GM18951 (cell line): ENCODE results near the gene SMARCA5.

Experiments
- POLR2A ChIP-seq: IDR thresholded peaks from 4 replicates; pipeline ENCODE4 v1.6.1; 2011; ENCODE audit warnings: mild to moderate bottlenecking; ENCODE audit not compliant: insufficient read length, insufficient read depth; ENCODE audit errors: extremely low read depth
- in situ Hi-C: fragments of 300-500 bp; cut with MboI; formaldehyde crosslinking; loops from one replicate; pipeline ENCODE4 v1.12.0; 2022; ENCODE audit warnings: low sequenced_read_pairs, mixed read lengths, inconsistent platforms; ENCODE audit not compliant: unreplicated experiment

SMARCA5 gene

GRCh38 chr4:143513314-143514168 lies at the start of gene SMARCA5:
TSS of gene SMARCA5 (plus strand) at chr4:143513702. CDS start at chr4:143513925, 223 bp downstream.
- TF ChIP-seq POLR2A, result peak; percentile 83
- in situ Hi-C loops, result no loop called here

GRCh38 chr4:143473334-143474126 lies 40.0 kb upstream of the SMARCA5 start:
- in situ Hi-C loops, result loop anchor here (10.0 kb wide), 1 partner anchor 89 kb away; no protein-coding TSS in a partner anchor
- TF ChIP-seq POLR2A, result no peak

DNA sequence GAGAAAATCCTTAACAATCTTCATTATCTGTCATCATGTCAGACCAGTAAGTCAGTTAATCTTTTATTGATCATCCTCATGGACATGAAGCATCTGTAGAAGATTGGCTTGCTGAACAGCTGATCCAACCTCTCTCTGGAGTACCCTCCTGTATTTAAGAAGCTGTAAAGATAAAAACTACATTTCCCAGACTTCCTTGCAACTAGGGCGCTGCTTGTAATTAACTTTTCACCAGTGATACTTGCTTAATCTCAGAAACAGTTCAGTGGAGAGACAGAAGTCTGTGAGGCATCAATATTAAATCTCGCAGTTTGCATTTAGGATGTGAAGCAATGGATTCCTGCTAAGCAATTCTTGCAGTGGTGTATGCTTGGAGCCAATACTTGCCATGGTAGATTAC lies 36.0 kb upstream of the SMARCA5 start:
- in situ Hi-C loops, result loop anchor here (10.0 kb wide), 1 partner anchor 93 kb away; no protein-coding TSS in a partner anchor
- no peak for TF ChIP-seq POLR2A

- in situ Hi-C loops, result no loop called here
- TF ChIP-seq POLR2A, result no peak
Measured at GRCh38 chr4:143481361-143481760, 32.1 kb upstream of the SMARCA5 start.

- TF ChIP-seq POLR2A, result no peak
- in situ Hi-C loops, result no loop called here
Measured at GRCh38 chr4:143482840-143483239, 30.7 kb upstream of the SMARCA5 start.

DNA sequence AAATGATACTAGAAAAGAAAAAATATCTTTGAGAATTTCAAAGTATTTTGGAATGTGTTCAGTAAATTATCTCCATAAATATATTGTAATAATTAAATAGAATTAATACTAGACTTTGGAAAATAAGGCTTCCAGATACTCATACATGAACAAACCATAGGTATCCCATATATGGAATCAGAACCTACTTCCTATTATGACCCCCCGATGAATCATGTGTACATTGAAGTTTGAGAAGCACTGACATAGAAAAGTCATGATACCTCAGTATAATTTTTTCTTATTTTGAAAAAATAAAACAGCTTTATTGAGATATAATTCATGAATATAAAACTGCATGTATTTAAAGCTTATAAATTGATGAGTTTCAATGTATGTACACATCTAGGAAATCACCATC lies 27.2 kb upstream of the SMARCA5 start:
- no peak for TF ChIP-seq POLR2A
- in situ Hi-C loops, result no loop called here

GRCh38 chr4:143488687-143489086 lies 24.8 kb upstream of the SMARCA5 start:
- TF ChIP-seq POLR2A, result no peak
- in situ Hi-C loops, result no loop called here

GRCh38 chr4:143489106-143489505 lies 24.4 kb upstream of the SMARCA5 start:
- in situ Hi-C loops, result no loop called here
- no peak for TF ChIP-seq POLR2A

GRCh38 chr4:143498021-143498420 lies 15.5 kb upstream of the SMARCA5 start:
- no peak for TF ChIP-seq POLR2A
- in situ Hi-C loops, result no loop called here

DNA sequence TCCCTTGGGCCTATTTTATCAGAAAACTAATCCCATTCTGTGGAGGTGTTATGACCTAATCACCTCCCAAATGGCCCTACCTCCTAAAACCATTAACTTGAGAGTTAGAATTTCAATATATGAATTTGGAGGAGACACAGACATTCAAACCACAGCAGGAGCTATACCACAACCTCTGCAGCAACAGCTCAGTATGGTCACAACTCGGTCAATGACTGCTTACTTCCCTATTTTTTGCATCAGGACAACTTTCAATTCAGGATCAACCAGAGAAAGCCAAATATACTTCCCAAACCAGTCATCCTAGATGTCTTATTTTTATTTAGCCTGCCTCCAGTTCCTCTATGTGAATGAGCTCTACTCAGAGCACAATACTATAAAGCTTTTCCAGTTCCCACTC lies 11.3 kb upstream of the SMARCA5 start:
- in situ Hi-C loops, result no loop called here
- TF ChIP-seq POLR2A, result no peak

GRCh38 chr4:143506031-143506430 lies 7.5 kb upstream of the SMARCA5 start:
- in situ Hi-C loops, result no loop called here
- TF ChIP-seq POLR2A, result no peak

DNA sequence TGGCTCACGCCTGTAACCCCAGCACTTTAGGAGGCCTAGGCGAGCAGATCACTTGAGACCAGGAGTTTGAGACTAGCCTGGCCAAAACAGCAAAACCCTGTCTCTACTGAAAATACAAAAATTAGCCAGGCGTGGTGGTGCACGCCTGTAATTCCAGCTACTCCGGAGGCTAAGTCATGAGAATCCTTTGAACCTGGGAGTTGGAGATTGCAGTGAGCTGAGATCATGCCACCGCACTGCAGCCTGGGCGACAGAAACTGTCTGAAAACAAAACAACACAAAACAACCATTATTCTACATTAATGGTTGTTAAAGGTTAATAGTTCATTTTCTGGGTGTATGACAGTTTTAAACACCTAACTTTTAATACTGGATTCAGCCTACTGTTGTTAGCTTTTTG lies 1.6 kb upstream of the SMARCA5 start:
- in situ Hi-C loops, result no loop called here
- no peak for TF ChIP-seq POLR2A

DNA sequence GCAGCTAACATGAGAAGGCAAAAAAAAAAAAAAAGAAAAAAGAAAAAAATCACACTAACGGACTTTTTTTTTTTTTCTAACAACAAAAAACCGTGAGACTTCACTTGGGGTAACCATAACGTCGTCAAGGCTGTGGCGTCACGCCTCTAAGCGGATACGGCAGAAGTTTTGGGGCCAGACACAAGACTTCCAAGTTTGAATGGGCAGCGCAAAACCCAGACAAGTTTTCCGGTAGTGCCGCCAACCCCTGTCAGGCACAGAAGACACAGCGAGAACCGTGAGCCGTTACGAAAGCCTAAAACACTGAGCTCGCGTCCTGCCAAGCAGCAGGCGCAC lies 556 bp upstream of the SMARCA5 start:
- in situ Hi-C loops, result no loop called here
- no peak for TF ChIP-seq POLR2A

DNA sequence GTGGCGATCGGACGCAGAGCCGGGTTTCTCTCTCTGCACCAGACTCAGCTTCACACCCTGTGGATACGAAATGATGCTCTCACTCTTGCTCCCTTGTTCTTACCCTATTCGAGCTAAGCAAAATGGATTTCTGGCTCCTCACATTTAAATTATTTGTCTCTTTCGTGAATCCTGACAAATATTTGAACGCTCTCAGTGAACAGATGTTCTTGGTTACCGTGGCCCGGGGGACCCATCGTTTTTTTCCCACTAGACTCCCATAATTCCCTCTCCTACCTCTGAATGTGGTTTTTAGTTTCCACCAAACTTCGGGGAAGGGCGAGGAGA lies 630 bp downstream of the SMARCA5 start:
- in situ Hi-C loops, result no loop called here
- TF ChIP-seq POLR2A, result no peak
